Renal cortex interstitium (tissue), 3 donors: ENCODE measurements around the gene BTBD6. TPM values are rescaled to one million over a fixed set of nuclear protein-coding genes. Genes with fewer than 3 reads are reported as not detected.

Source experiments
- polyA plus RNA-seq, 3 donors: library from polyadenylated mRNA; unstranded; fragments of 120-200 nt; gene quantifications; one replicate each; pipeline ENCODE4 v1.2.1, GENCODE V29; 2013; ENCODE audit not compliant: insufficient read length in 3 of 3

The BTBD6 gene
- polyA plus RNA-seq, 3 donors, result 34.5 to 38.4 (median 35.9) TPM

Other genes with a start within 250 kb of the BTBD6 start
- 10 to 100 TPM; 18.3 to 26.7 (median 19.3) TPM for gene CDCA4, start 227.4 kb upstream of the BTBD6 start, polyA plus RNA-seq
- gene GPR132, start 183.1 kb upstream of the BTBD6 start, polyA plus RNA-seq, result under 1 TPM; 0.26 to 0.83 (median 0.50) TPM
- 10 to 100 TPM in 1 of 3 donors, 1 to 10 TPM in 2; 8.1 to 10.1 (median 8.9) TPM for gene JAG2, start 79.8 kb upstream of the BTBD6 start, polyA plus RNA-seq
- 10 to 100 TPM; 21.5 to 39.6 (median 36.2) TPM for gene NUDT14, start 67.2 kb upstream of the BTBD6 start, polyA plus RNA-seq
- gene BRF1, start 52.5 kb downstream of the BTBD6 start, polyA plus RNA-seq, result 10 to 100 TPM; 24.8 to 40.0 (median 36.0) TPM
- 10 to 100 TPM; 57.6 to 96.7 (median 86.0) TPM for gene PACS2, start 66.2 kb downstream of the BTBD6 start, polyA plus RNA-seq
- 1 to 10 TPM; 1.2 to 3.9 (median 1.6) TPM for gene TEX22, start 150.0 kb downstream of the BTBD6 start, polyA plus RNA-seq
- gene MTA1, start 171.3 kb downstream of the BTBD6 start, polyA plus RNA-seq, result 100 to 1,000 TPM; 106 to 169 (median 134) TPM
- 100 to 1,000 TPM in 2 of 3 donors, 10 to 100 TPM in 1; 86.2 to 165 (median 146) TPM for gene CRIP2, start 226.3 kb downstream of the BTBD6 start, polyA plus RNA-seq
- gene CRIP1, start 238.4 kb downstream of the BTBD6 start, polyA plus RNA-seq, result 10 to 100 TPM; 24.0 to 49.2 (median 36.3) TPM
- 10 to 100 TPM in 1 of 3 donors, 1 to 10 TPM in 2; 6.0 to 10.5 (median 9.3) TPM for gene TEDC1, start 242.7 kb downstream of the BTBD6 start, polyA plus RNA-seq